Activated gamma-delta T cell (primary cell): ENCODE measurements around the gene CALHM2.

Source experiments
- DNase-seq: peaks from one replicate; lab custom pipeline; 2025; lab: John Stamatoyannopoulos, UW

The CALHM2 gene

DNA sequence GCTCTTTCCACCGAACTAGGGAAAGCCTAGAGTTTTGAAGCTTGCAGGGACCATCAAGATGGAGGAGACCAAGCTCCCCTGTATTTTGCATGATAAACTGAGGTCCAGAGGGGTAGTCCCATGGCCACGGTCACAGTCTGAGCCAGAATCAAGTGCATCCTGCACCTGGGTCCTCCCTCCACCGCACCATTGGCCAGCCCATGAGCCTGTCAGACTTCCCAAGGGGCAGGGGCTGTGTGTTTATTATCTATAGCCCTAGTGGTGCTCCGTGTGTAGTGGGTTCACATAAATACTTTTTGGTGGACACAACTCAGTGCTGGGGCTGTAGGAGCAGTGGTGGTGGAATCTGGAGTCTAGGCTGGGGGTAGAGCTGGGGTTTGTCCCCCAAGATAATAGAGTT lies 23.3 kb upstream of the CALHM2 start:
- no peak for DNase-seq

DNA sequence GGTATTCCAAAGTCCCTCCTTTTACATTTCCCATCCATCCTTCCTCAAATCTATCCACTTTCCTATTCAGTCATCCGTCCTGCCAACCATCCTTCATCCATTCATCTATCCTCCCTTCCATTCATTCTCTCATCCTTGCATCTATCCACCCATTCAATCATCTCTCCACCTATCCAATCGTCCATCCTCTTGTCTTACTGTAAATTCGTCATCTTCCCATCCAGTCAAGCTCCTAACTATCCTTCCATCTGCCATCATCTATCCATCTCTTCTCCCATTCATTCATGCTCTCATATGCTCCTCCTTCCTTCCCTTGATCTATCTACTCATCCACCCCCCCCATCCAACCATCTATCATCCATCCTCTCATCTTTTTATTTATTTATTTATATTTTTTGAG lies 21.9 kb upstream of the CALHM2 start:
- no peak for DNase-seq

DNA sequence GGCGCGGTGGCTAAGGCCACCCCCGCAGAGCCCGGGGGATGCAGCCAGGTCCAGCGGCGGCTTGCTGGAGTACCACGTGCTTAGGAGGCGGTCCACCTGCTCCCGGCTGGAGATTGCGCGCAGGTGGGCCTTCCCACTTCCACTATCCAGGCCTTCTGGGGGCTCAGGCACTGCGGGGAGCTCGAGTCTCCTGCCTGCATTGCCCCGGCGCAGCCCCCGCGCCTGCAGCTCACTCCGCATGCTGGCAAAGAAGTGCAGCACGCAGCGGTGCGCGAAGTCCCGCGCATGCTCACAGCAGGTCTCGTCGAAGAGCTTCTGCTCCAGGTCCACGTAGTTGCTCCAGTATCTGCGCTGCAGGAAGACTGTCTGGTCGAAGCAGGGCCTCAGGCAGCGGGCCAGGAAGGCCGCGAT lies 21.1 kb upstream of the CALHM2 start:
- DNase-seq = no peak

DNA sequence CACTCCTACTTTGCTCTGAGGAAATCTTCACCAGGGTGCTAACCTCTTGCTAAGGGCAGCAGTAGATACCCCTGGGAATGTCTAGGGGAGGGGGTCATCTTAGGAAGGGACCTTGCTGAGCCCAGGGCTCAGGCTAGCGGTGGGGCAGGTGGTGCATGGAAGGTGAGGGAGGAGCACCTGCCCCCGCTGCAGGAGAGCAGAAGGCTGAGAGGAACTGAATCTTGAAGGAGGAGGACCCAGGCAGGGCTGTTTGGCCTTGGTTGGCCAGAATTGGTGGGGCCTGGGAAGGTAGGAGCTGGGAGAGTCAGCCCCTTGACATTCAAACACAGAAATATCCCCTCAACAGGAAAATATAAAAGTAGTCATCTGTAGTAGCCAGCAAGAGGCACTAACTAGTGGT lies 19.8 kb upstream of the CALHM2 start:
- DNase-seq = no peak

DNA sequence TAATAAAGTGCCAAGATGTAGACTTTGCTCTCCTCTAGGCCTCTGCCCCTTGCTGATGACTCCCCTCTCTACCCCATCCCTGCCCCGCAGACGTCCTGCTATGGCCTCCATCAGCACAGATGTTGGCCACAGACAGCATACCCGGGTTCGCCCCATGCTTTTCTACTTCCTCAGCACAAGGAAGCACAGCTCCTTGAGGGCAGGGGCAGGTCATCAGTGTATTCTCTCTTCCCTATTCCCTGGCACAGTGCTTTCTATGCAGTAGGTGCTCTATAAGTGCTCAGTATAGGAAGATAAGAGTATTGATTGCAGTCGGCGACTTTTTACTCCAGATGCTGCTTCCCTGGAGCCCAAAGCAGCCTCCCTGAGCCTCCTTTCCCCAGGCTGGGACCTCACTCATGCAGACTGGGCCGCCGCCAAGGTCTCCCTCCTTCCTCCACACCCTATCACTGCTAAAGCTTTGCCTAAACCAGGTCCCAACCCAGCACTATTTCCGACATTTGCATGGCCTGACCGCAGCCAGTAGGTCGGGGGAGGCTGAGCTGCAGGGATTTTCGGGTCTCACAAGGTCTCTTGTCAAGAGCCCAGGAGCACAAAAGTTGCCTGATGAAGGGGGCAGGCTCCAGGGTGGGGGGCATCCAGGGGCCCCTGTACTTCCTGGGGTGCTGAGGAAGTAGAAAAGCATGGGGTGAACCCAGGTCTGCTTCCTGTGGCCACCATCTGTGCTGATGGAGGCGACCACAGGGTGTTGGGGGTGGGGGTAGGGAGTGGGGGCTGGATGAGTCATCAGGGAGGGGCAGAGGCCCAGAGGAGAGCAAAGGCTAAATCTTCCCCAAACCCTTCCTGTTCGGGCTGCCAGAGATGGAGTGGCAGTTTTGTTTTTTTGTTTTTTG lies 18.8 kb upstream of the CALHM2 start:
- peak; percentile 27 for DNase-seq

DNA sequence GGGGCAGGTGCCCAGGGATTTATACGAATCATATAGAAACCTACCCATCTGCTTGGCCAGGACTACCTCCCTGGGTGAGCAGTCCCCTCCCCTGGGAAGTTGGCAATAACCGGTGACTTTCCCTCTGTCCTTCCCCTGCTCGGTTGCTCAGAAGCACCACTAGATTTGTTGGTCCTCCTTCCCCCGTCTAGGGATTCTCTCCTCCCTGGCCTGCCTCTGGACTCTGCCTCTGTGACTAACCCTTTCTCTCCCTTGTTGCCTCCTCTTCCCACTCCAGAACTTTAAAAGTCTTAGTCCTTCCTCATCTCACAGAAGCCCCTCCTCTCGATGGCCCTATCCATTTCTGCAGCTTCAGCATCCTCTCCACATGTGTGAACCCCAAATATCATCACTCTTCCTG lies 17.0 kb upstream of the CALHM2 start:
- no peak for DNase-seq

DNA sequence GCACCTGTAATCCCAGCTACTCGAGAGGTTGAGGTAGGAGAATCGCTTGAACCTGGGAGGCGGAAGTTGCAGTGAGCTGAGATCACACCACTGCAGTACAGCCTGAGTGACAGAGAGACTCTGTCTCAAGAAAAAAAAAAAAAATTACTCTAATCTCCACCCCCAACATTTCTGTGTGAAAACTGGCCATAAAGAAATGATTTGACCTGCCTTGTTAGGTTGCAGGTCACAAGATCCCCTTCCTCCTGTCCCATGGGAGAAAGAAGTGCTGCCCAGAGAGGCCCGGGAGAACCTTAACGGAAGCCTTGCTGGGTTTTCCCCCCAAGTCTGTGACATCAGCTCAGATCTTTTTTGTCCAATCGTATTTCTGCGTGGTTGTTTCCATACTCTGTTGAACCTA lies 15.2 kb upstream of the CALHM2 start:
- DNase-seq = no peak

DNA sequence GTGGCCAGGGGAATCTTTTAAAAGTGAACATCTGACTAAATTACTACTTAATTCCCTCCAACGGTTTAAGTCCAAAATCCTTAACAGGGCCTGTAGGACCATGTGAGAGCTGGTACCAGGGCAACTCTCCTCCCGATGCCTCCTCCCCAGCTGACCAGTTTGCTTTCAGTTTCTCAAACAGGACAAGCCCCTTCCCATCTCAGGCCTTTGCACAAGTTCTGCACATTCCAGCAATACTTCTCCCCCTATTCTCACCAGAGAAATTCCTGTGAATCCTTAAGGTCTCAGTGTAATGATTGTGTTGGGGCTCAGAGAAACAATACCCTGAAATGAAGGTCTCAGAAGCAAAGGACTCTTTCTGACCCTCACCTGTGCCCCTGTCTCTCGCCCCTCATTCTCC lies 14.6 kb upstream of the CALHM2 start:
- DNase-seq = no peak

DNA sequence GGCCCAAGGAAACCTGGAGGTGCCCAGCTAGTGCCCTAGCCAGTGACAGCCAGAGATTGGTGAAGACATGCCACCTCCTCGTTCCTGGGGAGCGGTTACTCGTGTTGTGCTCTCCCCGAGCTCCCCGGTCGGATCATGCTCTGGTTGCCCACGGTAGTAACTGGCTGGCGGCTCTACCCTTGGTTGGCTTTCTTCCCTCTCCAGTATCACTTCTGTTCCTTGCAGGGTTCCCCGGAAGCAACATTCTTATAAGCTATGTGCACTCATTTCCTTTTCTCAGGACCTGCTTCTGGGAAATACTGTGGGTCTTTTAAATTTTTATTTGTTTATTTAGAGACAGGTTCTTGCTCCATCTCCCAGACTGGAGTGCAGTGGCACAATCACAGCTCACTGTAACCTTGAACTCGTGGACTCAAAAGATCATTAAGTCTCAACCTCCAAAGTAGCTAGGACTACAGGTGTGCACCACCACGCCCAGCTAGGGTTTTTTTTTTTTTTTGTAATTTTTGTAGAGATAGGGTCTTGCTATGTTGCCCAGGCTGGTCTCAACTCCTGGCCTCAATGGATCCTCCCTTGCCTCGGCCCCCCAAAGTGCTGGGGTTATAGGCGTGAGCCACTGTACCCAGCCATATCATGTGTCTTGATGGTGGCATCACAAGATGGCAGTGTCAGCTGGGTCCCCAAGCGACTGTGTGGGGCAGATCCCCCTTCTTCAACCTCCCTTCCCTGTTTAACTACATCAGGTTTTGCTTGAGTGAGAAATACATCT lies 13.4 kb upstream of the CALHM2 start:
- DNase-seq = no peak

DNA sequence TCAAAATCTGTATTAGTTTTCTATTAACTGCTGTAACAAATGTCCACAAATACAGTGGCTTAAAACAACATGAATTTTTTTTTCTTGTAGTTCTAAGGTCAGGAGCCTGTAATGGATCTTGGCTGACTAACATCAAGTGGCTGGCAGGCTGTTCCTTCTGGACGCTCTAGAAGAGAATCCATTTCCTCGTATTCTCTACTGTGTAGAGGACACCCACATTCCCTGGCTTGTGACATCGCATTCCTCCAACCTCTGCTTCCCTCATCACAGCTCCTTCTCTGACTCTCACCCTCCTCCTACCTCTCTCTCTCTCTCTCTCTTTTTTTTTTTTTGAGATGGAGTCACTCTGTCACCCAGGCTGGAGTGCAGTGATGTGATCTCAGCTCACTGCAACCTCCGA lies 11.3 kb upstream of the CALHM2 start:
- no peak for DNase-seq

DNA sequence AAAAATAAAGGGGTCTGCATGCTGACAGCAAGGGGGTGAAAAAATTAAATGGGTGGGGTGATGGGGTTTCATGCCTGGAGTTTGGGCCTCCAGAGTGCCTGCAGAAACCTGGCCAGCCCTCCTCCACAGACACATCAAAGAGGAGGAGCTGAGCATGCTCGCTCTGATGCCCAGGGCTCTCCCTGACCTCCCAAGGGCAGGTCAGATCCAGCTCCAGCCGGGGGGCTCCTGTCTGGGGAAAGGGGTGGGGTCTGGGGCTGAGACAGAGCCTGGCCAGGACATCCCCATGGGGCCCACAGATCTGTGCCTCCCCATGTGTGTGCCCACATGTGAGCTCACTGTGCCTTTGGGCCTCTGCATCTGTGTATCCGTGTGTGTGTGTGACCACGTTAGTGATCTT lies 7.4 kb upstream of the CALHM2 start:
- DNase-seq = no peak

DNA sequence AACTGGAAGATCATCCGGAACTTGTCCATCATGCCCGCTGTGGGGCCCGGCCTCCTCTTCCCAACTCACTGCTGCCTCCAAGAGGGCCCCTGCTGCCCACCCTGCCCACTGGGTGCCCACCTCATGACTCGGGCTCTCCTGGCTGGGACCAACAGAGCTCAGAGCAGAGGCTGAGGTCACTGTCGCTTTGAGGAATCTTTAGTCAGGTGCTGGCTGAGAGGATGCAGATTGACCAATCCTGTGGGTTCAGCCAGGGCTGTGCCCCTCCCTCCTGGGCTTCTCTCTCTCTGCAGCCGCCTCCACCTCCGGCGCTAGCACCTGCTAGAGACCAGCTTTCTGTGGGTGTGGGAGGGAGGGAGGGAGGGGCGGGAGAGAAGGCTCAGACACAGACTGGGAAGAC lies 6.5 kb upstream of the CALHM2 start, which contains the start of gene CALHM1:
TSS of gene CALHM1 (minus strand) at position 181 of the 400 bp plus-strand sequence. CDS start at position 32, 149 bp downstream.
- DNase-seq = no peak

DNA sequence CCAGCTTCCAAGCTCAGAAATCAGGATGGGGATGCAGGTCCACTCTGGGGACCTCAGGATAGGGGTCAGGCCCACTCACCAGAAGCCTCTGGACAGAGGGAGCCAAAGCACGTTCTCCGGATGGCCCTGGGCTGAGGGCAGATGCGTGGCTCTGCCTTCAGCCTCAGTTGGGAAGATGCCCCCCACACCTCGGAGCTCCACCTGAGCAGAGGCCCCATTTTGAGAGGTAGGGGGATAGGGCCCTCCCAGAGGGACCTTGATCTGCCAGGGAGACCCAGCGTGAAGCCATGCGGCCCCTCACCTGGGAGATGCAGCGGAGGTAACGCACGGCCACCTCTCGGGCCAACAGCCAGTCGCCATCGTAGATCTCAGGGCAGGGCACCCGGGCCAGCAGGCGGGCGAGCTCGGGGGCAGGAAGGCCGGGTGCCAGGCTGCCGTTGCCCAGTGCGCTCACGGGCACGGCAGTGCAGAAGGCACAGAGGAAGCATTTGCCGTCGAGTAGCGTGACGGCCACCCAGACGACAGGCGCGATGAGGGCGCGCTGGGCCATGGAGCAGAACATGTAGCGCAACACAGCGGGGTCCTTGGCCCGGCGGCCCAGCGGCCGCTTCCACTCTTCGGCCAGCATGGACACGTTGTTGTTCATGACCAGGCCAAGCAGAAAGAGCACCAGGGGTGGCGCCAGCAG lies 5.9 kb upstream of the CALHM2 start:
- DNase-seq = no peak

DNA sequence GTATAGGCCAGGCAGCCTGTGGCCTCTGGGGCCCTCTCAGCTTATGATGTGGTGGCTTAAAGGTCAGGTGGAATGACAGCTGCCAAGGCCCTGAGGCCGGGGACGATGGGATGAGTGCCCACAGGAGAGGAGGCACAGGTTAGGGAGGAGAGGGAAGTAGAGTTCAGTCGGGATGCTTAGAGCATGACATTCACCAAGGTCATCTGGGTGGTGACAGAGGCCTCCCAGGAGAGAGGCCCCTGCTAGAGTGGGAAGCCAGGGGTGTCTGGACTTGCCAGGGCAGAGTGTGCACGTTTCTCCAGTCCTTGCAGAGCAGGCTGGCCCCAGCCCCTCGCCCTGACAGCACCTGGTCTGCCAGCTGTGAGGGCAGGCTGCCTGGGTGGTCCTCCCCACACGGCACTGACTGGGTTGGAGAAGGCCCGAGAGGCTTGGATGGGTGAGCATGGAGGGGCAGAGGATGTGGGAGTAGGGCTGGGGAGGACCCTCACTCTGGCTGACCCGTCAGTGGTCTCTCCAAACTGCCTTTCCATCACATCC lies 5.1 kb upstream of the CALHM2 start:
- DNase-seq = no peak

DNA sequence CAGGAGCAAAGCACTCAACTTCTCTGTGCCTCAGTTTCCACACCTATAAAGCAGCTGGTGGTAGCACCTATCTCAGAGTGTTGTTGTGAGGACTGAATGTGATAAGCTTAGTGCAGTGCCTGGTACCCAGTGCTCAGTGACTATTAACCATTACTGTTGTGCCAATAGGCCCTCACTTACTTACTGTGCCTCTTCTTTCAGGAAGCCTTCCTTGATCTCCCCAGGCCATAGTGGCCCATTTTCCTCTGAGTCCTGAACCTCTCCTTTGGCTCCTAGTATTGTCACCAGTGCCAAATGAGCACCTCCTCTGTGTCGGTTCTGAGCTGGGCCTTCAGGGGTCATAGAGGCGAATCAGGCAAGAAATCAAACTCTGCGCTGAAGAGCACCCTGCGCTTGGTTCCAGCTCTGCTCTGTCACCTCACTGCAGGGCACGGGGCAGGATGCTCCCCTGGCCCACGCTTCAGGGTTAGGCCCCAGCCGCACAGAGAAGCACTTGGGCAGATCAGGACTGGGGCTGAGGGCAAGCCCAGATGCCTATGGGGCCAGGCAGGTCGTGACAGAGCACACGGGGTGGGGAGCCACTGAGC lies 4.0 kb upstream of the CALHM2 start:
- DNase-seq = no peak

DNA sequence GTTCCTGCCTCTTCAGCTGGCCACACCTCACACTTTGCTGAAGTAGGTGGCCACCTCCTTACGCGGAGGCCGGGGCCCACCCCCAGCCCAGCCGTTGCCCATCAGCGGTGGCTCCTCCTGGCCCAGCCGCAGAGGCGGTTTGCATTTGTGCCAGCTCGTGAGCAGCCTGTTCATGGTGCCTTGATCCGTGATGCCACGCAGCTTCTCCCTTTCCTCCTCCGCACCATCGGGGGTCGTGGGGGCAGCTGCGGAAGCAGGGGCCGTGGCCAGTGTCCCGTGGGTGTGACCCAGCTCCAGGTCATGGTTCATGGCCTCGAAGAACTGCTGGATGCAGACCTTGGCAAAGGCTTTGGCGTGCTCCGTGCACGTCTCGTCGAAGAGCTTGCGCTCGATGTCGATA lies 3.1 kb upstream of the CALHM2 start:
- no peak for DNase-seq

DNA sequence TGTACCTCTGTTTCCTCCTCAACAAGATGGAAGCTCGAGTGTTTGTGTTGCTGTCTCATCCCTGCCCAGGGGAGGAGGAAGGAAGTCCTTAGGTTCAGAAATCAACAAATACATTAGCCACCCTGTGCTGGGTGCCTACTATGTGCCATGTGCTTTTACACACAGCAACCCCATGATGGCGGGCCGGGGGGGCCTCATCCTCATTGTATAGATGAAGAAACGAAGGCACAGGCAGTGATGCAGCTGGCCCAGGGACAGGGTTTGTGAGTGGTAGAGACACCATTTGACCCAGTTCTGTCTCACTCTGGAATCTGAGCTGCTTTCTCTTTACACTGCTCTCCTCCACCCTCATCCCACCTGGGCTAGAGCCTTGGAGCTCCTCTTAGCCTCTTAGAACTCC lies 1.9 kb upstream of the CALHM2 start:
- no peak for DNase-seq

DNA sequence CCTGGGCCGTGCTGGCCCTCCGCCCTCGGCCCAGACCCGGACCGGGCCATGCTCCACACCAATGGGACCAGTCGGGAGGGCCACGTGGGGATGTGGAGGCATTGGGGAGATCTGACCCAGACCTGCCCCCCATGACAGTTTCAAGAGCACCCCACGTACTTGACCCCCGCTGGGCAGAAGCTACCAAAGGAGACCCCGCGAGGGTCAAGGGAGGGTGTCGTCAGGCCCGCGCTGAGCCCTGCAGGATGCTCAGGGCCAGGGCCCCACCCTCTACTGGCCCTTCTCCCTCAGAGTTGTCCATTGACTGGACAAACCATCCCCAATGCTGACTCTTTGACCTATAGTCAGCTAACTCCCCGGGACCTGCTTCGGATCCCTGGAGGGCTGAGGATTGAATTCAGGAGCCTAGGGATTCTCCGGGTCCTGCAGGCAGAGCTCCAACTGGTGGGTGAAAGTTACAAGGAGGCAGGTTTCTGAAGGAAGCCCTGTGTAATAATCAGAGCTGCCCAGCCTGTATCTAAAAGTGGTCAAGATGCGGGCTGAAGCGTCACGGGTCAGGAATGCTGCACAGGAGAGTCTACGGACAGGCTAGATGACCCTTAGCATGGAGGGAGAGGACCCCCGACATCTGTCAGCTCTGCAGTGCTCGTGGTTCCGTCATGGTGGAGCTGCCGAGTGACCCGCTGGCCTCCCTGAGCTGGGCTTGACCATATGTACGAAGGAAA lies 498 bp upstream of the CALHM2 start:
- no peak for DNase-seq

DNA sequence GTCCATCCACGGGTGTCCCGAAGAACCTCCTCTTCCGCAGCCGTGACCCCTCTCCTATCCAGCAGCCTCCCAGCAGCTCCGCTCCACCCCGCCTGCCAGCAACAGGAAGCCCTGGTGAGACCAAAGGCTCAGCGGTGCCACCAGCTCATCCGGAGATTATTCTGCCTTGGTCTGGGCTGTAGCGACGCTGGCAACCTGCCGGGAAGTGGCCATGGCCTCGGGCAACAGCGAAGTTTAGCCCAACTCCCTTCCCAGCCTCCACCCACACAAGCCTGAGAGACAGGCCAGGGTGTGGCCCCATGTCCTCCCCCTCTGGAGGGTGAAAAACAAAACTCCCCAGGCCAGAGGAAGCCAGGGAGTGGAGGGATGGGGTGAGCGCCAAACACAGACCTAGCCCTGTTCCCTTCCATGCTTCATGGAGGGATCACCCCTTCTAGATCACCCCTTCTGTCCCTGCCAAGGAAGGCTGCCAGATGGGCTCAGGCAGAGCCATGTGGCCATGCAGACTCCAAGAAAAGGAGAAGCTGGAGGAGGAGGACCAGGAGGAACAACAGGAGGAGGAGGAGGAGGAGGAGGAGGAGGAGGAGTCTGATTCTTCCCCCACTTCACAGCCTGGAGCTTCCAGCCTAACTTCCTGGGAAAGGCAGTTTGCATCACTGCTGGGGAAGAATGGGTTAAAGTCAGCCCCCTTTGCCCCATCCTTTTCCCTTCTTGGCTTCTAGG lies 918 bp downstream of the CALHM2 start:
- DNase-seq = no peak

DNA sequence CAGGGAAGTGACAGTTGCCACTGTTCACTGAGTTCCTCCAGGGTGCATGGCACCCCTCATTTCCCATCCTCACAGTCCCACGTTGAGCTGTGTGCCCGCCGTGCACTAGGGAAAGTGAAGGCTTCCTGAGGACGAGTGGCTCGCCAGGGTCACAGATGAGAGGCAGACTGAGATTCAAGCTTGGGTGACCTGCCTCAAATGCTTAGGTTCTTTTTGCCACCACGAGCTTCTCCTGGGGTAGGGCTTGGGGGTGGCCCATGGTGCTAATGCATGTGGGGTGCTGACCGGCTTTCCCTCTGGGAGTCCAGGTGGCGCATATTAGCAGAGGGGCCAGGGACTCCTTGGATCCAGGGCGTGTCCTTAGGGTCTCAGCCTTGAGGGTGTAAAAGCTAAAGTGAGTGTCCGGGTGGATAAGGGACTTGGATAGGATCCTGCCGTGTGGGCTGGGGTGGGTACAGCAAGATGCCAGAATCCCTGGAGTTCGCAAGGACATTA lies 1.9 kb downstream of the CALHM2 start:
- no peak for DNase-seq
